ENCODE results near the gene RIPPLY1.

DNA sequence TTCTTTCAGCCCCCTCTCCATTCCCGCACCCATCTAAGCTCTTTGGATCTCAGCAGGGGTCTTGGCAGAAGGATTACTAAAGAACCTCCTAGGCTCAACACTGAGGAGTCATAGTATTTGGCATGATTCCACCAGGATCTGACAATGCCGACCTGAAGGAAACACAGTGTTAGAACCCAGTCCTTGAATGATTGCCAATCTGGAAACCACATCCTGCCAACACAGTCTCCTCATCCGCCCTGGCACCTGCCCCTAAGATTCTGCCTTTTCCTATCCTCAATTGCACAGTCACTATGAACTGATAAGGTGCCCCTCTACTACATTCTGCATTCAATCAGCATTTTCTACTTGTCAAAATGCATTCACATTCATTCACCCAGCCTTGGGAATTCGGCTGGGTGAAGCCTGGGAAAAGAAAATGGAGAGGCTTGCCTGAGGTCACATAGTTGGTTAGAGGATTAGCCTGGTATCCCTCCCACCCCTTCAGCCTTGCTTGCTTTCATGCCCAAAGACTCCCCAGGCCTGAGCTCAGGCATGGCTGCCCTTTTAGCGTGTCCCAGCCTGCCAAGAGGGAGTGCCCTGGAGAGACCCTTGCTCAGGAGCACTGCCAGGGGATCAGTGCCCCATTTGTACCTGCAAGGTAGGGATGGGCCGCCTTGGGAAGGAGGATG lies 14.8 kb upstream of the RIPPLY1 start:
- no peak for TF ChIP-seq EZH2phosphoT487 (IDR thresholded peaks at IDR 0.05; ENCODE audit: borderline replicate concordance)
- TF ChIP-seq, protein P1, sequence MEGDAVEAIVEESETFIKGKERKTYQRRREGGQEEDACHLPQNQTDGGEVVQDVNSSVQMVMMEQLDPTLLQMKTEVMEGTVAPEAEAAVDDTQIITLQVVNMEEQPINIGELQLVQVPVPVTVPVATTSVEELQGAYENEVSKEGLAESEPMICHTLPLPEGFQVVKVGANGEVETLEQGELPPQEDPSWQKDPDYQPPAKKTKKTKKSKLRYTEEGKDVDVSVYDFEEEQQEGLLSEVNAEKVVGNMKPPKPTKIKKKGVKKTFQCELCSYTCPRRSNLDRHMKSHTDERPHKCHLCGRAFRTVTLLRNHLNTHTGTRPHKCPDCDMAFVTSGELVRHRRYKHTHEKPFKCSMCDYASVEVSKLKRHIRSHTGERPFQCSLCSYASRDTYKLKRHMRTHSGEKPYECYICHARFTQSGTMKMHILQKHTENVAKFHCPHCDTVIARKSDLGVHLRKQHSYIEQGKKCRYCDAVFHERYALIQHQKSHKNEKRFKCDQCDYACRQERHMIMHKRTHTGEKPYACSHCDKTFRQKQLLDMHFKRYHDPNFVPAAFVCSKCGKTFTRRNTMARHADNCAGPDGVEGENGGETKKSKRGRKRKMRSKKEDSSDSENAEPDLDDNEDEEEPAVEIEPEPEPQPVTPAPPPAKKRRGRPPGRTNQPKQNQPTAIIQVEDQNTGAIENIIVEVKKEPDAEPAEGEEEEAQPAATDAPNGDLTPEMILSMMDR (conservative IDR thresholded peaks at IDR 0.05; ENCODE audit: low read length): no peak
